Right ventricle myocardium superior (tissue), 1 donor: ENCODE data around the gene CCL24. TPM values are rescaled to one million over a fixed set of nuclear protein-coding genes. Genes with fewer than 3 reads are reported as not detected.
A peak's percentile ranks its signal among the peaks of the same experiment; 100 is the strongest.
"Not testable (repeated sequence)": the region's sequence is repeated elsewhere in the genome, so short reads cannot be mapped to it uniquely, and the experiment has no call there.

Experiments
- ATAC-seq: fragments of 200-7000 bp; cut with Tn5 transposase; one replicate; pipeline ENCODE4 v1.9.1; 2020; ENCODE audit warnings: mild to moderate bottlenecking; ENCODE audit not compliant: poor library complexity
- DNase-seq: peaks from one replicate; pipeline ENCODE4 v3.0.0-alpha.2; 2020
- intact Hi-C: fragments of 100-400 bp; cut with DNase I; formaldehyde crosslinking; loops from one replicate; pipeline ENCODE4 v1.11.2; 2022
- total RNA-seq: library from RNA; stranded (reverse); fragmentation: NEBNext Ultra II Directional; extraction: Animal tissue kit (Norgen Biotek cat#: 25700); gene quantifications from one replicate; pipeline ENCODE4 v1.2.1, GENCODE V29; 2021
- donor health status: DM: no; HTN: yes; CAD: no; lungs with severe emphysema.

The CCL24 gene
- total RNA-seq, 1 donor from 2014 or later, result not detected

DNA sequence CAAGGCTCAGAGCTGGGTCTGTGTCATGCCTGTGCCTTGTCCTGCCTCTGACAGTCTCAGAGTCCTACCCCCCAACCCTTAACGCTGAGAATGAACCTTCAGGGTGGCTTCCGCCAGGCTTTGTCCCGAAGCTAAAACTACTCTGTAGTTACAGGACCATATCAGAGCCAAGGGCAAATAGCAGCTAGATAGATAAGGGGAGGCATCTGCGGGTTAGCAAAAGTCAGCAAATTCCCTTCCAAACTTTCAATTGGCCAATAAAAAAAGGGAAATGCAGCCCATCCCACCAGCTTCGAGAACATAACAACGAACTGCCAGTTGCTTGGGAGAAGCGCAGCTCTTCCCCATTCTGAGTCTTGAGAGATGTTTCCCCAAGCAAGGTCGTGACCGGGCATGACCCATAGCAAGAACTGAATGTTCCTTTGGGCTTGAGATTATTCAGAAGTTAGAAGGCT lies 17.7 kb downstream of the CCL24 start:
- DNase-seq (peak; percentile 76), ATAC-seq (peak; percentile 74)
- intact Hi-C loops, result no loop called here

DNA sequence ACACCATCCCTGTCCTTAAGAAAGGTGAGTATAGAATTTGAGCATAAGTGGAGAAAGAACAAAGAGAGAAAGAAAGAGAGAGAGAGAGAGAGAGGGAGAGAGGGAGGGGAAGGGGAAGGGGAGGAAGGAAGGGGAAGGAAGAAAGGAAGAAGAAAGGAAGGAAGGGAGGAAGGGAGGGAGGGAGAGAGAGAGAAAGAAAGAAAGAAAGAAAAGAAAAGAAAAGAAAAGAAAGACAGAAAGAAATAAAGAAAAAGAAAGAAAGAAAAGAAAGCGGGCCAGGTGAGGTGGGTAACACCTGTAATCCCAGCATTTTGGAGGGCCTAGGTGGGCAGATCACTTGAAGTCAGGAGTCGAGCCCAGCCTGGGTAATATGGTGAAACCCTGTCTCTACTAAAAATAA lies 19.9 kb downstream of the CCL24 start:
- intact Hi-C loops, result no loop called here

DNA sequence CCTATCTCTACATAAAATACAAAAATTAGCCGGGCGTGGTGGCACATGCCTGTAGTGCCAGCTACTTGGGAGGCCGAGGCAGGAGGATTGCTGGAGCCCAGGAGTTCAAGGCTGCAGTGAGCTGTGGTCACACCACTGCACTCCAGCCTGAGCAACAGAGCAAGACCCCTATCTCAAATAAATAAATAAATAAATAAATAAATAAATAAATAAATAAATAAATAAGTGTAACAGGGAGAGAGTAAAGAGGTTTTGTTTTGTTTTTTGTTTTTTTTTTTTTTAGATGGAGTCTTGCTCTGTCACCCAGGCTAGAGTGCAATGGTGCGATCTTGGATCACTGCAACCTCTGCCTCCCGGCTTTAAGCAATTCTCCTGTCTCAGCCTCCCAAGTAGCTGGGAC lies 21.0 kb downstream of the CCL24 start:
- DNase-seq, ATAC-seq, intact Hi-C loops: not testable (repeated sequence)

More for the DNA sequence above, 19.9 kb downstream of the CCL24 start:
- DNase-seq, result no peak
- ATAC-seq, result no peak

DNA sequence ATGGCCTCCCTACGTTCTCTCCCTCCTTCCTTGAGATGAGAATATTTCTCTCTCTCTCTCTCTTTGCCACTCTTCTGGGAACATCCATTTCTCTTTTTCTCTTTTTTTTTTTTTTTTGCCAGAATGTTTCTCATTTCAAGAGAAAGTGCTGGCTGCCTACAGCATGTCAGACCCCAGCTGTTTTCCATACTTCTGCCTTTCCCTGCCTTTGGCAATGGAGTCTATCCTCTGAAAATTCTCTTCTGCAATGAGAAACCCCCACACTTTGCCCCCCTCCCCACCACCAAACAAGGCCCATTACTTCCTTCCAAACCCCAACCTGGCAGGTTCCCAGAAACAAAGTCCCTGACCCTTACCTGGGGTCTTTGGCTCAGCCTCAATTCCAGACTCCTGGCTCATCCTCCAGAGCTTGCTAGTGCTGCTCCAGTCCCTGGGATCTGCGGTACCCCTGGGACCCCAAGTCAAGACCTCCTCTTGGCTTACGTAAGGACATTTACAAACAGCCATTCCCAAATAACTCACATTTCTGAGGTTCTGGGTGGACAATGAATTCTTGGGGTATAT lies 24.2 kb downstream of the CCL24 start:
- intact Hi-C loops, result no loop called here
- ATAC-seq, result peak; percentile 25
- DNase-seq, result no peak

DNA sequence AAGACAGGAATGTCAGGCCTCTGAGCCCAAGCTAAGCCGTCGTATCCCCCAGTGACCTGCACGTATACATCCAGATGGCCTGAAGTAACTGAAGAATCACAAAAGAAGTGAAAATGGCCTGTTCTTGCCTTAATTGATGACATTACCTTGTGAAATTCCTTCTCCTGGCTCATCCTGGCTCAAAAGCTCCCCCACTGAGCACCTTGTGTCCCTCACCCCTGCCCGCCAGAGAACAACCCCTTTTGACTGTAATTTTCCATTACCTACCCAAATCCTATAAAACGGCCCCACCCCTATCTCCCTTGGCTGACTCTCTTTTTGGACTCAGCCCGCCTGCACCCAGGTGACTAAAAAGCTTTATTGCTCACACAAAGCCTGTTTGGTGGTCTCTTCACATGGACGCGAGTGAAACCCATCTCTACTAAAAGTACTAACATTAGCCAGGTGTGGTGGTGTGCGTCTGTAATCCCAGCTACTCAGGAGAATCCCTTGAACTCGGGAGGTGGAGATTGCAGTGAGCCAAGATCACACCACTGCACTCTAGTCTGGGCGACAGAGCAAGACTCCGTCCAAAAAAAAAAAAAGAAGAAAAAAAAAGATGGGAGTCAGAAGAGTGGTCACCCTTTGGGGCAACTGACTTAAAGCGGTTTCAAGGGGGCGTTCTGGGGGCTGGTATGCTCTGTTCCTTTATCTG lies 25.3 kb downstream of the CCL24 start:
- ATAC-seq, intact Hi-C loops, DNase-seq: not testable (repeated sequence)

DNA sequence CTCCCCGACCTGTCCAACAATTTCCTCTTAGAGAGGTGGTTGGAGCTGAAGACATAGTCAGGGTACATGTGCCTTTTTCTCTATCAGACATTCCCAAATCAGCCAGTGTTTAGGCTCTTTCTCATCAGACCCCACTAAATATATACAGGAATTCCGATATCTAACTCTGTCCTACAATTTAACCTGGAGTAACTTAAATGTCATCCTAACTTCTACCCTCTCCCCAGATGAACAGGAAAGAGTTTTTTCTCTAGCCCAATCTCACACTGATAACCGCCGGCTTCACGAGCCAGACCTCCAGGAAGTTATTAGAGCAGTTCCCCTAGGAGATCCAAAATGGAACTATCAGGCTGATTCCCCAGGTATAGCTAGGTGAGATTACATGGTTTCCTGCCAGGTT lies 30.5 kb downstream of the CCL24 start:
- DNase-seq, ATAC-seq, intact Hi-C loops: not testable (repeated sequence)

DNA sequence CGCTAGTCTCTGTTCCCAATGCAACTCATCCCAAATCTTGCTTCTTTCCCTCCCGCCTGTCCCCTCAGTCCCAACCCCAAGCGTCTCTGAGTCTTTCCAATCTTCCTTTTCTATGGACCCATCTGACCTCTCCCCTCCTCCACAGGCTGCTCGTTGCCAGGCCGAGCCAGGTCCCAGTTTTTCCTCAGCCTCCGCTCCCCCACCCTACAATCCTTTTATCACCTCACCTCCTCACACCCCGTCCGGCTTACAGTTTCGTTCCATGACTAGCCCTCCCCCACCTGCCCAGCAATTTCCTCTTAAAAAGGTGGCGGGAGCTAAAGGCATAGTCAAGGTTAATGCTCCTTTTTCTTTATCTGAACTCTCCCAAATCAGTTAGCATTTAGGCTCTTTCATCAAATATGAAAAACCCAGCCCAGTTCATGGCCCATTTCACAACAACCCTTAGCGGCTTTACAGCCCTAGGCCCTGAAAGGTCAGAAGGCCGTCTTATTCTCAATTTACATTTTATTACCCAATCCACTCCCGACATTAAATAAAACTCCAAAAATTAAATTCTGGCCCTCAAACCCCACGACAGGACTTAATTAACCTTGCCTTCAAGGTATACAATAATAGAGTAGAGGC lies 32.8 kb downstream of the CCL24 start:
- ATAC-seq, result not testable (repeated sequence)

DNA sequence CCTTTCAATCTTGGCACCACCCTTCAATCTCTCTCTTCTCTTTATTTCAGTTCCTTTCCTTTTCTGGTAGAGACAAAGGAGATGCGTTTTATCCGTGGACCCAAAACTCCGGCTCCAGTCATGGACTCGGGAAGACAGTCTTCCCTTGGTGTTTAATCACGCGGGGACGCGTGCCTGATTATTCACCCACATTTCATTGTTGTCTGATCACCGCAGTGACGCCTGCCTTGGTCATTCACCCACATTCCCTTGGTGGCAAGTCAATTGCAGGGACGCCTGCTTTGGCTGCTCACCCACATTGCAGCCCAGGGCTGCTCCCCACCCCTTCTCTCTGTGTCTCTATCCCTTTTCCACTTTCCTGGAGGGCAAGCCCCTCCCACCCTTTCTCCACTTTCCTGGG lies 34.1 kb downstream of the CCL24 start:
- intact Hi-C loops, ATAC-seq, DNase-seq: not testable (repeated sequence)

More for the DNA sequence above, 32.8 kb downstream of the CCL24 start:
- DNase-seq, intact Hi-C loops: not testable (repeated sequence)

DNA sequence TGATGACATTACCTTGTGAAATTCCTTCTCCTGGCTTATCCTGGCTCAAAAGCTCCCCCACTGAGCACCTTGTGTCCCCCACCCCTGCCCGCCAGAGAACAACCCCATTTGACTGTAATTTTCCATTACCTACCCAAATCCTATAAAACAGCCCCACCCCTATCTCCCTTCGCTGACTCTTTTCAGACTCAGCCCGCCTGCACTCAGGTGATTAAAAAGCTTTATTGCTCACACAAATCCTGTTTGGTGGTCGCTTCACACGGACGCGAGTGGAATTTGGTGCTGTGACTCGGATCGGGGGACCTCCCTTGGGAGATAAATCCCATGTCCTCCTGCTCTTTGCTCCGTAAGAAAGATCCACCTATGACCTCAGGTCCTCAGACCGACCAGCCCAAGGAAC lies 34.6 kb downstream of the CCL24 start:
- intact Hi-C loops, DNase-seq, ATAC-seq: not testable (repeated sequence)

DNA sequence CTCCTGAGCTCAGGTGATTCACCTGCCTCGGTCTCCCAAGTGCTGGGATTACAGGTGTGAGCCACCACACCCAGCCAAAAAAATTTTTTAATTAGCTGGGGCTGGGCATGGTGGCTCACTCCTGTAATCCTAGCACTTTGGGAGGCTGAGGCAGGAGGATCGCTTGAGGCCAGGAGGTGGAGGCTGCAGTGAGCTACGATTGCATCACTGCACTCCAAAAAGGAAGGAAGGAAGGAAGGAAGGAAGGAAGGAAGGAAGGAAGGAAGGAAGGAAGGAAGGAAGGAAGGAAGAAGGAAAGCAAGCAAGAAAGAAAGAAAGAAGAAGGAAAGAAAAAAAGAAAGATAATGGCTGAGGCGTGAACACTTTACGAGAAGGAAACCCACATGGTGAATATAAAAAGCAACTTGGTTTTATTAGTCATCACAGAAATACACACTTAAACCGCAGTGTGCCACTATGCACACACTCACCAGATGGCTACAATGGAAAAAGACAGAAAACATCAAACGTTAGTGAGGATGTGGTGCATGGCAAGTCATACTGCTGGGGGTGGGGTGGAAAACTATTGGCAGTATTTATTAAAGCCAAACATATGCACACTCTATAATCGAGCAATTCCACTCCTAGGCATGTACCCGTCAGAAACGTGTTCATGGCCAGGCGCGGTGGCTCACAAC lies 37.2 kb downstream of the CCL24 start:
- intact Hi-C loops, result no loop called here
- DNase-seq (no peak), ATAC-seq (no peak)

DNA sequence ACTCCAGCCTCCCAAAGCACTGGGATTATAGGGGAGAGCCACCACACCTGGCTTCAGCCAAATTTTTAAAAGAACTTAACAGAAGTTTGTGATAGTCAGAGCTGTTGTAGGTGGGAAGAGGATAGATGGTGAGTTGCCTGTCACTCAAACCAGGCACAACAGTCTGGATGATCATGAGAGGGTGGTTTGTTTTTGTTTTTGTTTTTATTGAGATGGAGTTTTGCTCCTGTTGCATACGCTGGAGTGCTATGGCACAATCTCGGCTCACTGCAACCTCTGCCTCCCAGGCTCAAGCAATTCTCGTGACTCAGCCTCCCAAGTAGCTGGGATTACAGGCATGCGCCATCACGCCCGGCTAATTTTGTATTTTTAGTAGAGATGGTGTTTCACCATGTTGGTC lies 39.6 kb downstream of the CCL24 start:
- DNase-seq, ATAC-seq, intact Hi-C loops: not testable (repeated sequence)

DNA sequence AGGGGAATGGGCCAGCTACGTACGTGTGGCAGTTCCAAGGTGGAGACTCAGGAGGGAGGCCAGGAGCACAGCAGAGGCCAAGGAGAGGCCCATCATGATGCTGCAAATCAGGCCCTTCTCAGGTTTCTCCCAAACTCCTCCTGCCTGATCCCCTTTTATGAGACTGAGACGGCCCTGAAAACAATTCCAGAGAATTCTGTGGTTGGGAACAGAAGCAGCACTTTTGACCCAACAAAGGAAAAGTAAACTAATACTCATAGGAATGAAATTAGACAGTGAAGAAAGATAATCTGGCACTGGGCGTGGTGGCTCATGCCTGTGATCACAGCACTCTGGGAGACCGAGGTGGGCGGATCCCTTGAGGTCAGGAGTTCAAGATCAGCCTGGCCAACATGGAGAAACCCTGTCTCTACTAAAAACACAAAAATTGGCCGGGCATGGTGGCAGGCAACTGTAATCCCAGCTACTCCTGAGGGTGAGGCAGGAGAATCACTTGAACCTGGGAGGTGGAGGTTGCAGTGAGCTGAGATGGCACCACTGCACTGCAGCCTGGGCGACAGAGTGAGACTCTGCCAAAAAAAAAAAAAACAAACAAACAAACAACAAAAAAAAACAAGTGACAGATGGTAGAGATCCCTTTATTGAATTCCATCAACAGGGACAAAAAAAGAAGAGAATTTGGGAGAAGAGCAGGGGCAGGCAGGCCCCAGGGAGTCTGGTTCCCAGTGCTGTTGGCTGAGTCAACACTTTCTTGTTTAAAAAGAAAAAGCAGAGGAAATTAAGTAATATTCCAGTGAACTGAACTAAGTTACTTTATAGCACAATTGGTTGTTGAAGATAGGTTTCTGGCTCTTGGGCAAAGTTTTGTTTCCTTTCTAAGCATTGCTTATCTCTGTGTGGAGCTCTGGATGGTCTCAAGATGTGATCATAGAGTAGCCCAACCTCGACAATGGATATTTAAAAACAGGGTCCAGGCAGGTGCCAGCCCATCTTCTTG lies 41.2 kb downstream of the CCL24 start, which contains the start of gene CCL26:
TSS of gene CCL26 (minus strand) at position 131 of the 997 bp plus-strand sequence. CDS start at position 96, 35 bp downstream.
- intact Hi-C loops, result no loop called here
- DNase-seq (peak; percentile 75), ATAC-seq (peak; percentile 79)

DNA sequence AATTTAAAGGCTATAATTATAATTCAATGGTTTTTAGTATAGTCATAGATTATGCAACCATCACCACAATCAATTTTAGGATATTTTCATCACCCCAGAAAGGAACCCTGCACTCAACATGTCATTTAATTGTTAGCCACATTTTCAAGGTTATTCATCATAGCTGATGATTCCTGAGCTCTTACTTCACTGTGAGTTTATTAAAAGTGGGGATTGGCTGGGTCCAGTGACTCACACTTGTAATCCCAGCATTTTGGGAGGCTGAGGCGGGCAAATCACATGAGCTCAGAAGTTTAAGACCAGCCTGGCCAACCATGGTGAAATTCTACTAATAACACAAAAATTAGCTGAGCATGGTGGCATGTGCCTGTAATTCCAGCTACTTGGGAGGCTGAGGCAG lies 42.4 kb downstream of the CCL24 start:
- ATAC-seq, result no peak
- intact Hi-C loops, result no loop called here
- no peak for DNase-seq

DNA sequence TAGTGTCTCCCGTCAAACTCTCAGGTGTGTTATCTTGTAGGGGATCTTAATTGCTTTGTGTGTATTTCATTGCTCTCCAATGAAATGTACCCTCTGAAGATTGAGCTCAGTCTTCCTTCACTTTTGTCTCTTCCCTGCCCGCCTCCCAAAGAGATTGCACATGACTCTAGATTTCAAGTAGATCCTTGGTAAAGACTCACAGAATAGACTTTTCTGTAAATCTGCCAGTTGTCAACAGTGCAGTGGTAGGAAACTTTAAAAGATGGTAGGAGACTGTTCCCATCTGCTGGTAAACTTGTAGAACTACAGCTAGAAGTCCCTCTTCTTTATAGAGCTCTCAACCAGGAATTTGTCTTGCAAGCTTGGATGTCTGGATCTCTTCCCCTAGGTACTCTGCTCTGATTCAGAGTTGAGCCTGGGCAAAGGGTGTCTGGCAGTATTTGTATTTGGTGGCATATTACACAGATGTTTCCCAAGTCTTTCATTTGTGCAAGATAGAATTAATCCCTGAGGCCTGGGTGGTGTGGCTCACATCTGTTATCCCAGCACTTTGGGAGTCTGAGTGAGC lies 51.2 kb downstream of the CCL24 start:
- DNase-seq (no peak), ATAC-seq (peak; percentile 88)
- intact Hi-C loops, result no loop called here

DNA sequence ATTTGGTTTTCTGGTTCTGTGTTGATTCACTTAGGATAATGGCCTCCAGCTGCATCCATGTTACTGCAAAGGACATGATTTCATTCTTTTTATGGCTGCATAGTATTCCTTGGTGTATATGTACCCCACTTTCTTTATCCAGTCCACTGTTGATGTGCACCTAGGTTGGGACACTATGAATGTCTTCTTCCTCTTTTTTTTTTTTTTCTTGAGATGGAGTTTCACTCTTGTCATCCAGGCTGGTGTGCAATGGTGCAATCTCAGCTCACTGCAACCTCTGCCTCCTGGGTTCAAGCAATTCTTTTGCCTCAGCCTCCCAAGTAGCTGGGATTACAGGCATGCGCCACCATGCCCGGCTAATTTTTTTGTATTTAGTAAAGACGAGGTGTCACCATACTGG lies 51.8 kb downstream of the CCL24 start:
- ATAC-seq, intact Hi-C loops, DNase-seq: not testable (repeated sequence)
